K562 (cell line): ENCODE measurements around the gene CA5B. TPM values are rescaled to one million over a fixed set of nuclear protein-coding genes. Genes with fewer than 3 reads are reported as not detected.

Experiments used
- ATF1 ChIP-seq, 2 experiments: fragments of 450-650 bp in 1 of 2; IDR thresholded peaks; 2 replicates each; pipeline ENCODE4 v1.6.1; 2016; ENCODE audit warnings: missing compliant biosample characterization in 1 of 2, missing genetic modification characterization in 1 of 2
- CHD2 ChIP-seq: IDR thresholded peaks from 2 replicates; pipeline ENCODE4 v1.6.1; 2011; ENCODE audit warnings: low read depth, low read length
- CREB3 ChIP-seq: fragments of 450-650 bp; conservative IDR thresholded peaks from 2 replicates; pipeline ENCODE4 v1.6.1; 2016; ENCODE audit warnings: missing genetic modification characterization, low read depth, mild to moderate bottlenecking, missing compliant biosample characterization, moderate library complexity
- EP300 ChIP-seq: IDR thresholded peaks from 2 replicates; pipeline ENCODE4 v1.6.1; 2012; ENCODE audit warnings: low read length, improper control_type of control experiment
- EZH2 ChIP-seq: IDR thresholded peaks from 2 replicates; pipeline ENCODE4 v1.6.1; 2012; ENCODE audit warnings: low read depth, mild to moderate bottlenecking, inconsistent platforms, low read length, borderline replicate concordance
- FOXP1 ChIP-seq: sonication (generic); formaldehyde crosslinking; IDR thresholded peaks from 2 replicates; pipeline ENCODE4 v1.8.0; 2022; ENCODE audit warnings: mild to moderate bottlenecking, missing genetic modification reagents
- GABPB1 ChIP-seq: sonication (generic); formaldehyde crosslinking; IDR thresholded peaks from 2 replicates; pipeline ENCODE4 v1.8.0; 2022; ENCODE audit warnings: mild to moderate bottlenecking, missing genetic modification reagents
- GTF2F1 ChIP-seq: IDR thresholded peaks from 2 replicates; pipeline ENCODE4 v1.6.1; 2011; ENCODE audit warnings: low read depth, low read length, improper control_type of control experiment
- HIVEP1 ChIP-seq: fragments of 250-450 bp; sonication (Bioruptor Pico); IDR thresholded peaks from 2 replicates; pipeline ENCODE4 v1.4.0; 2020; ENCODE audit warnings: mild to moderate bottlenecking
- HNRNPL ChIP-seq: fragments of 200-400 bp; formaldehyde crosslinking; IDR thresholded peaks from 2 replicates; pipeline ENCODE4 v1.6.1; 2017; ENCODE audit warnings: low read depth, mild to moderate bottlenecking, low read length
- ILF3 ChIP-seq: fragments of 450-650 bp; IDR thresholded peaks from 2 replicates; pipeline ENCODE4 v1.6.1; 2018; ENCODE audit warnings: antibody characterized with exemption, mild to moderate bottlenecking, moderate library complexity, borderline replicate concordance
- IRF2 ChIP-seq: sonication (generic); formaldehyde crosslinking; IDR thresholded peaks from 2 replicates; pipeline ENCODE4 v1.8.1; 2022; ENCODE audit warnings: mild to moderate bottlenecking, missing genetic modification reagents
- NFRKB ChIP-seq: fragments of 450-650 bp; IDR thresholded peaks from 2 replicates; pipeline ENCODE4 v1.6.1; 2016; ENCODE audit warnings: low read depth
- OTX1 ChIP-seq: fragments of 450-650 bp; formaldehyde crosslinking; IDR thresholded peaks from 2 replicates; pipeline ENCODE4 v1.4.0; 2022; ENCODE audit warnings: mild to moderate bottlenecking
- PTRF ChIP-seq: fragments of 450-650 bp; IDR thresholded peaks from 2 replicates; pipeline ENCODE4 v1.6.1; 2016; ENCODE audit warnings: mild to moderate bottlenecking, missing genetic modification characterization, missing compliant biosample characterization
- PURB ChIP-seq: sonication (generic); formaldehyde crosslinking; IDR thresholded peaks from 2 replicates; pipeline ENCODE4 v1.9.0; 2021; ENCODE audit warnings: low read depth, mild to moderate bottlenecking, missing genetic modification reagents
- SMARCA4 ChIP-seq: fragments of 450-650 bp; IDR thresholded peaks from 2 replicates; pipeline ENCODE4 v1.6.1; 2016
- SP1 ChIP-seq: sonication (generic); formaldehyde crosslinking; IDR thresholded peaks from 2 replicates; pipeline ENCODE4 v1.8.1; 2022; ENCODE audit warnings: mild to moderate bottlenecking, missing genetic modification reagents
- TARDBP ChIP-seq: fragments of 450-650 bp; IDR thresholded peaks from 2 replicates; pipeline ENCODE4 v1.6.1; 2016
- TEAD4 ChIP-seq, 2 experiments: sonication (generic) in 1 of 2; formaldehyde crosslinking in 1 of 2; IDR thresholded peaks; 2 replicates each; pipeline versions ENCODE4 v1.6.1 to v1.8.0; 2012 to 2022; ENCODE audit warnings: borderline replicate concordance in 1 of 2, inconsistent platforms in 1 of 2, low read length in 1 of 2, mild to moderate bottlenecking in 1 of 2, missing genetic modification reagents in 1 of 2
- ZNF644 ChIP-seq: fragments of 200-800 bp; sonication (Bioruptor generic); IDR thresholded peaks from 2 replicates; pipeline ENCODE4 v1.6.1; 2016; ENCODE audit warnings: low read depth, missing genetic modification characterization, missing compliant biosample characterization
- polyA plus RNA-seq, 8 experiments: library from polyadenylated mRNA; depleted of rRNA in 4 of 8; stranded (reverse) in 5 of 8; unstranded in 3 of 8; fragments of >200 nt; fragmentation: Nextera tagmentation in 2 of 8; fragmentation: Illumina TruSeq in 1 of 8; extraction: Ambion mirVana in 2 of 8; extraction: Trizol in 1 of 8; gene quantifications; 2 replicates each; pipeline versions ENCODE4 v1.2.1 to v1.2.3, GENCODE V29; 2011 to 2014; ENCODE audit warnings: inconsistent platforms in 1 of 8, missing spikeins in 1 of 8
- total RNA-seq, 7 experiments: library from RNA; depleted of rRNA in 6 of 7; stranded (reverse); fragments of >200 nt in 6 of 7; fragmentation: Illumina TruSeq in 2 of 7; extraction: Trizol in 2 of 7; gene quantifications; 2 replicates each; pipeline versions ENCODE4 v1.2.1 to v1.2.3, GENCODE V29; 2011 to 2021; ENCODE audit warnings: low replicate concordance in 1 of 7
- TF ChIP-seq, protein P1 (sequence below): fragments of 250-450 bp; sonication (Bioruptor Pico); IDR thresholded peaks from 2 replicates; pipeline ENCODE4 v1.5.0; 2021; ENCODE audit warnings: mild to moderate bottlenecking, borderline replicate concordance
- TF ChIP-seq, protein P2 (sequence below): fragments of 450-650 bp; IDR thresholded peaks from 2 replicates; pipeline ENCODE4 v1.6.1; 2014; ENCODE audit warnings: low read depth, mild to moderate bottlenecking, moderate library complexity, borderline replicate concordance

CA5B gene
- total and polyA plus RNA-seq, 9 of the 15 experiments (the other 6 are each of a cell fraction or from before 2014, with no cell fraction given), result 0.55 to 3.7 (median 2.6) TPM

GRCh38 chrX:15789979-15790768 is 52.1 kb downstream of the CA5B start, which contains the start of gene ZRSR2 (continued):
- TF ChIP-seq HNRNPL, result no peak
- TF ChIP-seq PURB (CRISPR knock-in tag), result no peak
- TF ChIP-seq FOXP1, result no peak
- no peak for TF ChIP-seq ATF1 (CRISPR knock-in tag; IDR thresholded peaks at IDR 0.05)
- peak; percentile 60 for TF ChIP-seq ATF1 (tag; IDR thresholded peaks at IDR 0.05)
- TF ChIP-seq, protein P1, sequence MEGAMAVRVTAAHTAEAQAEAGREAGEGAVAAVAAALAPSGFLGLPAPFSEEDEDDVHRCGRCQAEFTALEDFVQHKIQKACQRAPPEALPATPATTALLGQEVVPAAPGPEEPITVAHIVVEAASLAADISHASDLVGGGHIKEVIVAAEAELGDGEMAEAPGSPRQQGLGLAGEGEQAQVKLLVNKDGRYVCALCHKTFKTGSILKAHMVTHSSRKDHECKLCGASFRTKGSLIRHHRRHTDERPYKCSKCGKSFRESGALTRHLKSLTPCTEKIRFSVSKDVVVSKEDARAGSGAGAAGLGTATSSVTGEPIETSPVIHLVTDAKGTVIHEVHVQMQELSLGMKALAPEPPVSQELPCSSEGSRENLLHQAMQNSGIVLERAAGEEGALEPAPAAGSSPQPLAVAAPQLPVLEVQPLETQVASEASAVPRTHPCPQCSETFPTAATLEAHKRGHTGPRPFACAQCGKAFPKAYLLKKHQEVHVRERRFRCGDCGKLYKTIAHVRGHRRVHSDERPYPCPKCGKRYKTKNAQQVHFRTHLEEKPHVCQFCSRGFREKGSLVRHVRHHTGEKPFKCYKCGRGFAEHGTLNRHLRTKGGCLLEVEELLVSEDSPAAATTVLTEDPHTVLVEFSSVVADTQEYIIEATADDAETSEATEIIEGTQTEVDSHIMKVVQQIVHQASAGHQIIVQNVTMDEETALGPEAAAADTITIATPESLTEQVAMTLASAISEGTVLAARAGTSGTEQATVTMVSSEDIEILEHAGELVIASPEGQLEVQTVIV (CRISPR knock-in tag), result no peak
- no peak for TF ChIP-seq HIVEP1 (CRISPR knock-in tag)
- TF ChIP-seq EP300, result no peak
- no peak for TF ChIP-seq NFRKB
- TF ChIP-seq GTF2F1, result 0 out of 2 replicates have a peak, but pooled peaks have one; percentile 46
- no peak for TF ChIP-seq ZNF644
- no peak for TF ChIP-seq SP1 (CRISPR knock-in tag)
- no peak for TF ChIP-seq TARDBP
- no peak for TF ChIP-seq OTX1
- TF ChIP-seq TEAD4 (IDR thresholded peaks at IDR 0.05; ENCODE audit: low read length), result no peak
- no peak for TF ChIP-seq TEAD4 (CRISPR knock-in tag; IDR thresholded peaks at IDR 0.05; ENCODE audit: borderline replicate concordance)
- peak; percentile 55; the same call in 1 of the 2 replicates for TF ChIP-seq GABPB1 (CRISPR knock-in tag)
- TF ChIP-seq IRF2 (CRISPR knock-in tag), result no peak
- no peak for TF ChIP-seq EZH2
- TF ChIP-seq, protein P2, sequence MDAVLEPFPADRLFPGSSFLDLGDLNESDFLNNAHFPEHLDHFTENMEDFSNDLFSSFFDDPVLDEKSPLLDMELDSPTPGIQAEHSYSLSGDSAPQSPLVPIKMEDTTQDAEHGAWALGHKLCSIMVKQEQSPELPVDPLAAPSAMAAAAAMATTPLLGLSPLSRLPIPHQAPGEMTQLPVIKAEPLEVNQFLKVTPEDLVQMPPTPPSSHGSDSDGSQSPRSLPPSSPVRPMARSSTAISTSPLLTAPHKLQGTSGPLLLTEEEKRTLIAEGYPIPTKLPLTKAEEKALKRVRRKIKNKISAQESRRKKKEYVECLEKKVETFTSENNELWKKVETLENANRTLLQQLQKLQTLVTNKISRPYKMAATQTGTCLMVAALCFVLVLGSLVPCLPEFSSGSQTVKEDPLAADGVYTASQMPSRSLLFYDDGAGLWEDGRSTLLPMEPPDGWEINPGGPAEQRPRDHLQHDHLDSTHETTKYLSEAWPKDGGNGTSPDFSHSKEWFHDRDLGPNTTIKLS, result no peak; the same call in 1 of the 2 replicates
- no peak for TF ChIP-seq PTRF (tag)
- TF ChIP-seq SMARCA4, result no peak
- TF ChIP-seq ILF3, result no peak
- TF ChIP-seq CHD2, result no peak
- no peak for TF ChIP-seq CREB3 (tag)
